GM12878 (cell line): Measurements from ENCODE around the gene MACF1. TPM values are rescaled to one million over a fixed set of nuclear protein-coding genes. Genes with fewer than 3 reads are reported as not detected.

Experiments used
- ATAC-seq: fragments of 200-7000 bp; cut with Tn5 transposase; 3 replicates; pipeline ENCODE4 v1.9.1; 2020; ENCODE audit warnings: mild to moderate bottlenecking, moderate library complexity
- BruUV-seq: library from RNA; stranded (reverse); fragments of 400-500 nt; replicated peaks from 2 replicates; lab custom pipeline; 2021; lab: Mats Ljungman, UMichigan
- CTCF ChIA-PET: fragments of 300-600 bp; sonication (Branson Sonifier 250); formaldehyde crosslinking; extraction: SDS; loops from one replicate; lab custom pipeline; 2021; ENCODE audit warnings: inconsistent platforms; lab: Yijun Ruan, JAX
- POLR2A ChIA-PET: fragments of 350-600 bp; formaldehyde crosslinking; extraction: SDS; loops from one replicate; lab custom pipeline; 2021; ENCODE audit warnings: inconsistent platforms; lab: Charles Lee
- RAD21 ChIA-PET: fragments of 300-600 bp; sonication (Branson Sonifier 250); formaldehyde crosslinking; loops from one replicate; lab custom pipeline; 2023; ENCODE audit warnings: antibody characterized with exemption; ENCODE audit not compliant: unreplicated experiment; lab: Charles Lee
- SMC1A ChIA-PET: fragments of 300-600 bp; sonication (Branson Sonifier 250); formaldehyde crosslinking; loops from one replicate; lab custom pipeline; 2023; ENCODE audit not compliant: unreplicated experiment, uncharacterized antibody; lab: Charles Lee
- DNase-seq: peaks from one replicate; pipeline ENCODE4 v3.0.0-alpha.2; 2011; ENCODE audit warnings: low read depth, low spot score
- FAIRE-seq: peaks from 3 replicates; lab custom pipeline; 2011; peaks lifted over from hg19 to GRCh38; lab: Jason Lieb, UNC
- H2AFZ ChIP-seq: 2 replicates; pipeline ENCODE4 v1.6.0; 2011; ENCODE audit warnings: low read depth, low read length, control low read depth; ENCODE audit not compliant: control insufficient read depth
- H3K27ac ChIP-seq: 2 replicates; pipeline ENCODE4 v1.5.1; 2011; ENCODE audit warnings: control low read depth; ENCODE audit not compliant: control insufficient read depth, insufficient read depth
- H3K27me3 ChIP-seq, 2 experiments: replicated peaks in 1 of 2; 2 replicates each; pipeline versions ENCODE4 v1.6.0 to v1.6.1; 2011; ENCODE audit warnings: low read length in 1 of 2; ENCODE audit not compliant: control insufficient read depth in 2 of 2, insufficient read depth in 2 of 2
- H3K36me3 ChIP-seq, 2 experiments: 2 replicates each; pipeline ENCODE4 v1.5.1; 2011; ENCODE audit warnings: low read length in 1 of 2; ENCODE audit not compliant: control insufficient read depth in 2 of 2, insufficient read depth in 2 of 2
- H3K4me1 ChIP-seq: 2 replicates; pipeline ENCODE4 v1.6.1; 2011; ENCODE audit warnings: mild to moderate bottlenecking, low read length, moderate library complexity, mixed read lengths; ENCODE audit not compliant: control insufficient read depth, insufficient read depth
- H3K4me2 ChIP-seq: 2 replicates; pipeline ENCODE4 v1.6.0; 2011; ENCODE audit warnings: control low read depth; ENCODE audit not compliant: control insufficient read depth, insufficient read depth
- H3K4me3 ChIP-seq: fragments of 200-600 bp; sonication (generic); 2 replicates; pipeline ENCODE4 v1.5.1; 2016
- H3K79me2 ChIP-seq: 2 replicates; pipeline ENCODE4 v1.6.0; 2011; ENCODE audit warnings: low read length; ENCODE audit not compliant: control insufficient read depth, insufficient read depth
- H3K9ac ChIP-seq: 2 replicates; pipeline ENCODE4 v1.8.0; 2011; ENCODE audit warnings: low read length, control low read depth, mixed read lengths; ENCODE audit not compliant: control insufficient read depth, insufficient read depth
- H3K9me3 ChIP-seq: replicated peaks from 3 replicates; pipeline ENCODE4 v1.5.1; 2011; ENCODE audit warnings: mild to moderate bottlenecking, low read length; ENCODE audit not compliant: control insufficient read depth, insufficient read depth
- H4K20me1 ChIP-seq: 2 replicates; pipeline ENCODE4 v1.6.0; 2011; ENCODE audit not compliant: control insufficient read depth, insufficient read depth
- CHD1 ChIP-seq: IDR thresholded peaks from 2 replicates; pipeline ENCODE4 v1.6.1; 2012; ENCODE audit warnings: low read depth, low read length, improper control_type of control experiment
- DPF2 ChIP-seq: fragments of 450-650 bp; IDR thresholded peaks from 2 replicates; pipeline ENCODE4 v1.6.1; 2017; ENCODE audit warnings: mild to moderate bottlenecking
- EZH2 ChIP-seq: IDR thresholded peaks from 2 replicates; pipeline ENCODE4 v1.6.1; 2012; ENCODE audit warnings: low read depth, mild to moderate bottlenecking, control low read depth, inconsistent platforms, low read length, borderline replicate concordance; ENCODE audit not compliant: control insufficient read depth
- FOS ChIP-seq: IDR thresholded peaks from 3 replicates; pipeline ENCODE4 v1.6.1; 2011; ENCODE audit warnings: borderline replicate concordance; ENCODE audit not compliant: insufficient read length; ENCODE audit errors: extremely low read depth
- IRF3 ChIP-seq: fragments of 450-650 bp; IDR thresholded peaks from 2 replicates; pipeline ENCODE4 v1.6.1; 2014; ENCODE audit warnings: mild to moderate bottlenecking
- MXI1 ChIP-seq: fragments of 150-350 bp; IDR thresholded peaks from 2 replicates; pipeline ENCODE4 v1.6.1; 2011; ENCODE audit warnings: low read depth, mild to moderate bottlenecking, inconsistent platforms, low read length, improper control_type of control experiment
- PAX8 ChIP-seq: fragments of 450-650 bp; IDR thresholded peaks from 2 replicates; pipeline ENCODE4 v1.6.1; 2017; ENCODE audit warnings: mild to moderate bottlenecking, moderate library complexity
- RAD21 ChIP-seq: IDR thresholded peaks from 2 replicates; pipeline ENCODE4 v1.6.1; 2011; ENCODE audit warnings: mild to moderate bottlenecking, low read depth, low read length, moderate library complexity; ENCODE audit not compliant: insufficient read depth
- RELB ChIP-seq: fragments of 450-650 bp; IDR thresholded peaks from 2 replicates; pipeline ENCODE4 v1.6.1; 2017; ENCODE audit warnings: low read depth, mild to moderate bottlenecking, moderate library complexity
- STAT3 ChIP-seq: IDR thresholded peaks from 2 replicates; pipeline ENCODE4 v1.6.1; 2011; ENCODE audit warnings: low read depth, low read length, improper control_type of control experiment
- ZNF384 ChIP-seq: IDR thresholded peaks from 2 replicates; pipeline ENCODE4 v1.6.1; 2012; ENCODE audit warnings: low read depth, mild to moderate bottlenecking, low read length, improper control_type of control experiment, borderline replicate concordance
- ZNF687 ChIP-seq: fragments of 450-650 bp; IDR thresholded peaks from 2 replicates; pipeline ENCODE4 v1.6.1; 2017; ENCODE audit warnings: mild to moderate bottlenecking, moderate library complexity
- WGBS: methylation state at CpG from one replicate; pipeline ENCODE4 v1.1.6; 2016; ENCODE audit warnings: low lambda C conversion rate; ENCODE audit not compliant: insufficient replicate concordance, insufficient coverage; ENCODE audit errors: missing lambda C conversion rate; 5-methylcytosine and 5-hydroxymethylcytosine counted together
- in situ Hi-C: fragments of 300-500 bp; cut with MboI; formaldehyde crosslinking; loops from 9 replicates; pipeline ENCODE4 v1.14.3; 2018; ENCODE audit warnings: mixed read lengths
- intact Hi-C: fragments of 100-400 bp; cut with micrococcal nuclease; formaldehyde crosslinking; loops from one replicate; pipeline ENCODE4 v1.14.2; 2022; ENCODE audit not compliant: unreplicated experiment
- polyA plus RNA-seq, 11 experiments: library from polyadenylated mRNA; depleted of rRNA in 4 of 11; unstranded in 6 of 11; stranded (reverse) in 5 of 11; fragments of >200 nt; fragmentation: Nextera tagmentation in 4 of 11; fragmentation: Illumina TruSeq in 1 of 11; extraction: Ambion mirVana in 4 of 11; extraction: Trizol in 1 of 11; gene quantifications; 1 replicate in 1 of 11; 2 replicates in 10 of 11; pipeline versions ENCODE4 v1.2.1 to v1.2.3, GENCODE V29; 2011 to 2016; ENCODE audit warnings: inconsistent platforms in 2 of 11, missing spikeins in 2 of 11, low read depth in 1 of 11
- total RNA-seq, 4 experiments: library from RNA; depleted of rRNA in 3 of 4; stranded (reverse); fragments of >200 nt in 3 of 4; fragmentation: Illumina TruSeq in 1 of 4; extraction: Trizol in 1 of 4; gene quantifications; 2 replicates each; pipeline versions ENCODE4 v1.2.1 to v1.2.3, GENCODE V29; 2013 to 2021

MACF1 gene
- total and polyA plus RNA-seq, 10 of the 15 experiments (the other 5 are each of a cell fraction or from before 2014, with no cell fraction given) = 15.5 to 201 (median 76.9) TPM

GRCh38 chr1:39272027-39272797, 67.7 kb downstream of the MACF1 start:
- peaks cover 88% of the 10 kb centered on the region for H3K79me2 ChIP-seq
- ATAC-seq (peak; percentile 80), FAIRE-seq (peak; percentile 68), DNase-seq (peak; percentile 87)
- no peak overlapping the region for H2AFZ ChIP-seq
- peak overlapping the region; percentile 89 for H3K4me2 ChIP-seq
- H3K36me3 ChIP-seq = peaks cover 2 to 17% of the 10 kb centered on the region in 2 experiments
- H3K9ac ChIP-seq = 0 out of 2 replicates have a peak overlapping the region, but pooled peaks have one; percentile 10
- ChIA-PET POLR2A (interaction anchor here (0.6 to 1.4 kb wide), 9 partner anchors 8 to 557 kb away, joined by 3 to 5 read pairs (median 3); no protein-coding TSS in a partner anchor), CTCF (interaction anchor here (0.7 to 25.0 kb wide), 8 partner anchors 13 to 174 kb away, joined by 3 to 918 read pairs (median 4); no protein-coding TSS in a partner anchor), RAD21 (interaction anchor here (0.7 to 10.8 kb wide), 10 partner anchors 9 to 173 kb away, joined by 3 to 117 read pairs (median 4); partner anchors contain the start of gene MACF1), SMC1A (interaction anchor here (0.7 to 13.9 kb wide), 22 partner anchors 10 to 277 kb away, joined by 3 to 155 read pairs (median 4); no protein-coding TSS in a partner anchor)
- no peaks in the 10 kb centered on the region for H3K27me3 ChIP-seq
- no peaks in the 10 kb centered on the region for H3K9me3 ChIP-seq
- 4% methylated on average over 3 of the region's 3 CpGs for WGBS
- H3K4me3 ChIP-seq = no peak overlapping the region
- BruUV-seq = no TSS peak
- peak overlapping the region; percentile 57 for H3K27ac ChIP-seq
- H4K20me1 ChIP-seq = no peaks in the 10 kb centered on the region
- H3K4me1 ChIP-seq = peaks cover 53% of the 10 kb centered on the region
- in situ Hi-C loops (no loop called here), intact Hi-C loops (no loop called here)
- no peak for TF ChIP-seq EZH2
- TF ChIP-seq PAX8 = no peak
- no peak for TF ChIP-seq CHD1
- peak; percentile 35; the same call in 1 of the 2 replicates for TF ChIP-seq RELB
- TF ChIP-seq DPF2 = no peak; the same call in 1 of the 2 replicates
- TF ChIP-seq FOS = no peak
- TF ChIP-seq ZNF687 = peak; percentile 78
- TF ChIP-seq STAT3 = no peak
- no peak for TF ChIP-seq ZNF384
- no peak for TF ChIP-seq IRF3
- no peak for TF ChIP-seq RAD21
- no peak for TF ChIP-seq MXI1
